ENCODE data around the gene MAPK1IP1L.

DNA sequence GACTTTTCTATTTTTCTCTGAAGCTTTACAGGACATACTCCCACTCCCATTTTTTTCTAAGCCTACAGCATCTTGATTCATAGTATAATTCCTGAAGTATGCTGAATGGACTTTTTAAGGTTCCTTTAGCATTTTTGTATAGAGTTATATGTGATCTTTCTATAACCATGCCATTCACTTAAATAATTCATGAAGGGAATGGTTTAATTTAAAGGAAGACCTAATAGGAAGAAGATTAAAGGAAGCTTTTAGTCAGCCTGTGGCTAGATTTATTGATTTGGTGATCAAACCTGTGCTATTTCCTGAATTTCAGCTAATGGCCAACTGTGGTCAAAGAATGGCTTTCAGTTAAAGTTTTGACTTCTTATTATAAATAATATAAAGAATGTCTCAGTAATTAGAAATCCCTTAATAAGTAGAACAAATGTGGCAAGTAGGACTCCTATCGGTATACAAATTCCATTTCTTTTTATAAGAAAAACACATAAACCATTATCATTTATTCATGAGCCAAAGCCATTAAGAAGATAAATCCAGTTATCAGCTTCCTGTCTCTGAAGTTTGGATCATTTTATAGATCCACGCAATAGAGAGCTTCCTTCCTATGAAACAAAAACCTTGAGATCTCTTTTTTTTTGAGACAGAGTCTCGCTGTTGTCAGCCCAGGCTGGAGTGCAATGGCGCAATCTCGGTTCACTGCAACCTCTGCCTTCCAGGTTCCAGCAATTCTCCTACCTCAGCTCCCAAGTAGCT, 4.0 kb upstream of the MAPK1IP1L start:
- TF ChIP-seq ZNF501 (tag by site-specific recombination; IDR thresholded peaks at IDR 0.05) (no peak), ZNF274 (IDR thresholded peaks at IDR 0.05; ENCODE audit: low read length) (no peak), ZNF274 (tag by site-specific recombination; IDR thresholded peaks at IDR 0.05; ENCODE audit: borderline replicate concordance) (no peak), ZNF791 (tag by site-specific recombination; IDR thresholded peaks at IDR 0.05) (no peak), ZNF48 (tag by site-specific recombination; IDR thresholded peaks at IDR 0.05) (no peak), MEIS1 (CRISPR knock-in tag; IDR thresholded peaks at IDR 0.05; ENCODE audit: borderline replicate concordance) (no peak), KLF16 (tag by site-specific recombination; IDR thresholded peaks at IDR 0.05) (no peak), ZBTB8A (tag by site-specific recombination; IDR thresholded peaks at IDR 0.05) (no peak), ZNF132 (tag by site-specific recombination; IDR thresholded peaks at IDR 0.05; ENCODE audit: borderline replicate concordance) (no peak)
- TF ChIP-seq, protein P1, sequence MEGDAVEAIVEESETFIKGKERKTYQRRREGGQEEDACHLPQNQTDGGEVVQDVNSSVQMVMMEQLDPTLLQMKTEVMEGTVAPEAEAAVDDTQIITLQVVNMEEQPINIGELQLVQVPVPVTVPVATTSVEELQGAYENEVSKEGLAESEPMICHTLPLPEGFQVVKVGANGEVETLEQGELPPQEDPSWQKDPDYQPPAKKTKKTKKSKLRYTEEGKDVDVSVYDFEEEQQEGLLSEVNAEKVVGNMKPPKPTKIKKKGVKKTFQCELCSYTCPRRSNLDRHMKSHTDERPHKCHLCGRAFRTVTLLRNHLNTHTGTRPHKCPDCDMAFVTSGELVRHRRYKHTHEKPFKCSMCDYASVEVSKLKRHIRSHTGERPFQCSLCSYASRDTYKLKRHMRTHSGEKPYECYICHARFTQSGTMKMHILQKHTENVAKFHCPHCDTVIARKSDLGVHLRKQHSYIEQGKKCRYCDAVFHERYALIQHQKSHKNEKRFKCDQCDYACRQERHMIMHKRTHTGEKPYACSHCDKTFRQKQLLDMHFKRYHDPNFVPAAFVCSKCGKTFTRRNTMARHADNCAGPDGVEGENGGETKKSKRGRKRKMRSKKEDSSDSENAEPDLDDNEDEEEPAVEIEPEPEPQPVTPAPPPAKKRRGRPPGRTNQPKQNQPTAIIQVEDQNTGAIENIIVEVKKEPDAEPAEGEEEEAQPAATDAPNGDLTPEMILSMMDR (tag by site-specific recombination; IDR thresholded peaks at IDR 0.05): no peak
- TF ChIP-seq, protein P2, sequence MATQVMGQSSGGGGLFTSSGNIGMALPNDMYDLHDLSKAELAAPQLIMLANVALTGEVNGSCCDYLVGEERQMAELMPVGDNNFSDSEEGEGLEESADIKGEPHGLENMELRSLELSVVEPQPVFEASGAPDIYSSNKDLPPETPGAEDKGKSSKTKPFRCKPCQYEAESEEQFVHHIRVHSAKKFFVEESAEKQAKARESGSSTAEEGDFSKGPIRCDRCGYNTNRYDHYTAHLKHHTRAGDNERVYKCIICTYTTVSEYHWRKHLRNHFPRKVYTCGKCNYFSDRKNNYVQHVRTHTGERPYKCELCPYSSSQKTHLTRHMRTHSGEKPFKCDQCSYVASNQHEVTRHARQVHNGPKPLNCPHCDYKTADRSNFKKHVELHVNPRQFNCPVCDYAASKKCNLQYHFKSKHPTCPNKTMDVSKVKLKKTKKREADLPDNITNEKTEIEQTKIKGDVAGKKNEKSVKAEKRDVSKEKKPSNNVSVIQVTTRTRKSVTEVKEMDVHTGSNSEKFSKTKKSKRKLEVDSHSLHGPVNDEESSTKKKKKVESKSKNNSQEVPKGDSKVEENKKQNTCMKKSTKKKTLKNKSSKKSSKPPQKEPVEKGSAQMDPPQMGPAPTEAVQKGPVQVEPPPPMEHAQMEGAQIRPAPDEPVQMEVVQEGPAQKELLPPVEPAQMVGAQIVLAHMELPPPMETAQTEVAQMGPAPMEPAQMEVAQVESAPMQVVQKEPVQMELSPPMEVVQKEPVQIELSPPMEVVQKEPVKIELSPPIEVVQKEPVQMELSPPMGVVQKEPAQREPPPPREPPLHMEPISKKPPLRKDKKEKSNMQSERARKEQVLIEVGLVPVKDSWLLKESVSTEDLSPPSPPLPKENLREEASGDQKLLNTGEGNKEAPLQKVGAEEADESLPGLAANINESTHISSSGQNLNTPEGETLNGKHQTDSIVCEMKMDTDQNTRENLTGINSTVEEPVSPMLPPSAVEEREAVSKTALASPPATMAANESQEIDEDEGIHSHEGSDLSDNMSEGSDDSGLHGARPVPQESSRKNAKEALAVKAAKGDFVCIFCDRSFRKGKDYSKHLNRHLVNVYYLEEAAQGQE (tag by site-specific recombination; IDR thresholded peaks at IDR 0.05): no peak
- TF ChIP-seq, protein P3, sequence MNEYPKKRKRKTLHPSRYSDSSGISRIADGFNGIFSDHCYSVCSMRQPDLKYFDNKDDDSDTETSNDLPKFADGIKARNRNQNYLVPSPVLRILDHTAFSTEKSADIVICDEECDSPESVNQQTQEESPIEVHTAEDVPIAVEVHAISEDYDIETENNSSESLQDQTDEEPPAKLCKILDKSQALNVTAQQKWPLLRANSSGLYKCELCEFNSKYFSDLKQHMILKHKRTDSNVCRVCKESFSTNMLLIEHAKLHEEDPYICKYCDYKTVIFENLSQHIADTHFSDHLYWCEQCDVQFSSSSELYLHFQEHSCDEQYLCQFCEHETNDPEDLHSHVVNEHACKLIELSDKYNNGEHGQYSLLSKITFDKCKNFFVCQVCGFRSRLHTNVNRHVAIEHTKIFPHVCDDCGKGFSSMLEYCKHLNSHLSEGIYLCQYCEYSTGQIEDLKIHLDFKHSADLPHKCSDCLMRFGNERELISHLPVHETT (tag by site-specific recombination; IDR thresholded peaks at IDR 0.05): no peak
